GM18511 (cell line): ENCODE data around the gene TOP1.

Experiments used
- ATAC-seq: cut with Tn5 transposase; IDR thresholded peaks from one replicate; pipeline ENCODE4 v1.9.1; 2021; ENCODE audit warnings: mild to moderate bottlenecking, moderate library complexity; ENCODE audit not compliant: unreplicated experiment

Gene TOP1

GRCh38 chr20:41032271-41032670 lies 3.6 kb downstream of the TOP1 start:
- ATAC-seq, result no peak

DNA sequence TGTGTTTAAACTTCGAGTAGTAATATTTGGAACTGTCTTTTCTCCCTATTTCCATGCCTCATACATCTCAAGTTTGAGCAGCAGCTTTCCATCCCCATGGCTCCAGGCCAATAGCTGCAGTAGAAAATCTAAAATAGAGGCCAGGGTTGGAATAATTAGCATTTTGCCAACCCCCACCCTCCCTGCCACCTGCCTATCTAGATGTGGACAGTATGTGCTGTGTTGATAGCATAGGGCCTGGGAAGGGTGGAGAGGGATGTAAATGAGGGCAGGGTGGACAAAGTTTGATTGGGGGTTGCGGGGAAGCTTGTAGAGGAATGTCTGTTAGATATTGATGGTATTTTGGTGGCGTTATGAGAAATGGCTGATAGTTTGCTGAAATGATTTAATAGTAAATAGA lies 5.6 kb downstream of the TOP1 start:
- no peak for ATAC-seq

- ATAC-seq, result no peak
Measured at GRCh38 chr20:41035207-41035606, 6.6 kb downstream of the TOP1 start.

DNA sequence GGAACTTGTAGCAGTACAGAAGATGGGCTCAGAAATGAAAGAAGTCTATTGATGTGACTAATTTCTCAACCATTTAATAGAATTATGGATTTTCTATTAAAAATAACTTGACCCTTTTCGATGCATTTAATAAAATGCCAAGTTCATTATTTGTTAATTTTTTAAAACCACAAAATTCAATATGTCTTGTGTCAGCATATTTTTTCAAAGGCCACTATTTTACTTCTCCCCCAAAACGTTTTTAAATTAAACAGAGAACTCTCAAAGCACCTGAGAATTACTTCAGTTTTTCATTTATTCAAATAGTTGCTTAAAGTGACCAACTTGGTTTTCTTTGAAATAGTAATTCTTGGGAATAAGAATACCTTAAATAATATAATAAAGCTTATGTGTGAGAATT lies 8.6 kb downstream of the TOP1 start:
- ATAC-seq, result no peak

DNA sequence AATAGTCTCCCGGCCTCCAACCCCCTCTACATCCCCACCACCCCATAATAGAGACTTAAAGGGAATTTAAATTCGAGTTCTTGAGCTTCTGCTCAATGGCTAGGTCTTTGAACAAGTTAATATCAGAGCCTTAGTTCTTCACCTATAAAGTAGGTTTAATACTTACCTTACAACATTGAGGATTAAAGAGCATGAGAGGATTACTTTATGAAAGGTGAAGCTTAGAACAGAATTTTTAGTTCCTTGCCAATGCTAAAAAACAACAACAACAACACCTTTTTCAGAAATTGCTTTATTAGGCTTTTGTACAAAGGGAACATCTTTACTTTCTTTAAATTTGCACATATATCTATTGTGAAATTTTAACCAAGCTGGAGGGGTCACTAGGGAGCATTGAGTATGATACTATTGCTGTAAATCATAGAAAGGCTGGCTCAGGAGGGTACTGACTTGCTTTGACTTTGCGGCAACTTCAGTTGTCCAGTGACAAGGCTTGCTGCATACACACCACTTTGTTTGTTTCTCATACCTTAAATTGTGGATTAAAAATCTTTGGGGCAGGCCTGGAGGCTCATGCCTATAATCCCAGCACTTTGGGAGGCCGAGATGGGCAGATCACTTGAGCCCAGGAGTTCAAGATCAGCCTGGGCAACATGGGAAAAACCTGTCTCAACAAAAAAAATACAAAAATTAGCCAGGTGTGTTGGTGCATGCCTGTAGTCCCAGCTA lies 9.7 kb downstream of the TOP1 start:
- ATAC-seq, result no peak

DNA sequence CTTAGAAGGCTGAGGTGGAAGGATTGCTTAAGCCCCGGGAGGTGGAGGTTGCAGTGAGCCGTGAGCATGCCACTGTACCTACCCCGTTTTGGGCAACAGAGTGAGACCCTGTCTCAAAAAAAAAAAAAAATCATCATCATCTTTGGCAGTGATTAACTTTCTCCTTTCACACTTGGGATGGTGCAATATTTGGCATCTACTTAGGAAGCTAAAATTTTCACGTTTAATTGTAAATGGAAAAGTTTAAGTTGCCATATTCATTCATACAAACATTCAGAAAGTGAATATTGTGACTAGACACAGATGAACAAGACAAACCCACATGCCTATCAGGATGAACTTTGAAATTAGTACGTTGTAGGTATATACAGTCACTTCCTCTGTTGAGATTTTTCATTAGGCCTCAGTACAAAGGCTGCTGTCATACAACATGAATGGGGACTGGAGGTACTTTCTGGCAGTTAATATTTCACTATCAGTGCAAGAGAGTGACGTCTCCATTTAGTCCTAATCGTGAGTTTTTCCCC lies 10.3 kb downstream of the TOP1 start:
- ATAC-seq, result peak; percentile 77

GRCh38 chr20:41040855-41041254 lies 12.2 kb downstream of the TOP1 start:
- no peak for ATAC-seq

- no peak for ATAC-seq
Measured at GRCh38 chr20:41041693-41042092, 13.1 kb downstream of the TOP1 start.

GRCh38 chr20:41044409-41045062 lies 15.9 kb downstream of the TOP1 start:
- no peak for ATAC-seq

DNA sequence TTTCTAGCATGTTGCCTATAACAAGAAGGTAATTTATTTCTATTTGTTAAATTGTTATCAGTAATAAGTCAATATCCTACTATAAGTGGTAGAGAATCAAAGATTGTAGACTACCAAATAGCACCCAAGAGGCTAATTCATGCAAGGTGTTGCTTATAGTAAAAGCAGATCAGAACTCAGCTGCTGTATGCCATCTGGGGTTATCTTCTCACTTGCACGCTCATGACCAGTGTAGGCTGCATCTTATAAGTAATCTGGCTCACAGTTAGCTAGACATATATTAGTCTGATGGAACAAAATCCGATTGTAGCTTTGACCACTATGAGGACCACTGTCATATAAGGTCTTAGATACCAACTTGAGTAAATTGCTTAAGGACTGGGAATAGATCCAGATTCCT lies 17.0 kb downstream of the TOP1 start:
- no peak for ATAC-seq

DNA sequence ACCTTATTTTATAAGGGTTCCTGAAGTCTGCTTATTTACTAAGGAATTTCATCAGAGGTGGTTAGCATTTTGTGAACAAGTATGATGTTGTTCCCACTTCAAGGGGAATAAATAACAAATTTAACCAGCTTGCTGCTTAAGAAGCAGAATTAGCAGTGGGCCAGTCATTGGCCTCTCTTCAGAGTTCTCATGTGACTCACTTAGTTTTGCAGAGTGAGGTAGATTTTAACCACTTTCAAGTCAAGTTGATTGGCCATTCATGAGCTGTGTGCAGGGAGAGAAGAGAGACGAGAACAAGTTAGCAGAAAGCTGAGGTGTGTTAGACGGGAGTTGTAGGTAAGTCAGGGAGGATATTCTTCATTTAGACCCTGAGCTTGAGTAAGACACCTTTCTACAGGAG lies 18.1 kb downstream of the TOP1 start:
- no peak for ATAC-seq

- ATAC-seq, result peak; percentile 33
Measured at GRCh38 chr20:41047279-41047974, 18.8 kb downstream of the TOP1 start.

GRCh38 chr20:41047975-41048305 lies 19.3 kb downstream of the TOP1 start:
- peak; percentile 58 for ATAC-seq

DNA sequence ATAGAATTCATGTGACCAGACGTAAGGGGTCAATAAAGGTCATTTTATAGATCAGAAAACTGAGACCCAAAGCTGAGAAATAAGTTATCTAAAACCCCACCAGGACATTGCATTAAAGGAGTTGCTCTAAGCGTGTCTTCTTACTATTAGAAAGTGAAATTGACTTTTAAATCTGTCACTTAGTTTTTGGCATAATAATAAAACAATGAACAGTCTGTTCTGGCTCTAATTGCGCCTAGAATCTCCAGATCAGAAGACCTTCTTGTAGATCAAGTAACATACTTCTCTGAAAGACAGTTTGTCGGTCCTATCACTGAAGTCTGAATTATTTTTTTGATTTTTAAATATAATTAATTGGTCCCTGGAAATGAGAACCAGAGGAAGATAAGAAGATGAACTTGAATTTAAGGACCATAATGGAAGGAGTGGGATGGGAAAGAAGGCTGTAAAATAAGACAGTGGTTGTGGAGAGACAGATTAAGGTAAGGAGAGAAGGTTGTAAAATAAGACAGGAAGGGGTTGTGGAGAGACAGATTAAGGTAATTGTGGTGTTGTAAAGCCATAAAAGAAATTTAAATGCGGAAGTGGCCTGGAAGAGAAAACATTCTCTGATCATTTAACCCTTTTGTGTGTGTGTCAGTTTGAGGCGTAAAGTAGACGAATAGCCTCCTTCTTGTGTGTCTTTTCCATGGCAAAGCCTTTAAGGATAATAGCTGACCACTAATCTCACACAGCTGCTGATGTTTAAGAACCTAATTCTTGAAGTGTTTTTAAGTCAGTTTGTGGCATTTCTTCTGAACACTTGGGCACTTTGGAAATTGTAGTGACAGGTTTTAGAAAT lies 20.1 kb downstream of the TOP1 start:
- no peak for ATAC-seq

GRCh38 chr20:41049451-41049850 lies 20.8 kb downstream of the TOP1 start:
- ATAC-seq, result no peak

GRCh38 chr20:41050361-41051008 lies 21.9 kb downstream of the TOP1 start:
- ATAC-seq, result no peak

GRCh38 chr20:41051009-41051825 lies 22.6 kb downstream of the TOP1 start:
- no peak for ATAC-seq

DNA sequence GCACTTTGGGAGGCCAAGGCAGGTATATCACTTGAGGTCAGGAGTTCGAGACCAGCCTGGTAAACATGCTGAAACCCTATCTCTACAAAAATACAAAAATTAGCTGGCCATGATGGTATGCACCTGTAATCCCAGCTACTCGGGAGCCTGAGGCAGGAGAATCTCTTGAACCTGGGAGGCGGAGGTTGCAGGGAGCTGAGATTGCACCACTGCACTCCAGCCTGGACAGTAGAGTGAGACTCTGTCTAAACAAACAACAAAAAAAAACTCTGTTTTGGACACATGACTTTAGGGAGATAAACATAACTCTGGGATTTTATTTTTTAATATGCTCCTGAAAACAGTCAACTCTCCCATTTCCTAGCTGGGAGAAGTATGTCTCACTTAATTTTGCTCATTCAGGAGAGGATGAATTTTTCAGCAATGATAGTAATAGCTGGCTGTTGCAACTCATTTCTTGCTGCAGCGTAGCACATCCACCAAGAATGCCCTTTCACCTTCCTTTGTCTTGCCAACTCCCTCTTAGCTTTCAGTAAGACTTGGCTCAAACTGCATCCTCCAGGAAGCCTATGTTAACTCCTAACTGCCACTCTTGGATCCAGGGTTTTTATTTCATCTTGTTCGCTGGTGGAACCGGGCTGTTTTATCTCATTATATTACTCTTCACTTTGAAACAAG lies 24.3 kb downstream of the TOP1 start:
- ATAC-seq, result no peak
